Transverse colon (tissue), 4 donors: ENCODE results near the gene RHEB.

Source experiments
- EP300 ChIP-seq: sonication (generic); formaldehyde crosslinking; IDR thresholded peaks from one replicate; pipeline ENCODE4 v1.6.1; 2017; ENCODE audit warnings: antibody characterized with exemption, low read depth
- POLR2A ChIP-seq: fragments of 450-650 bp; IDR thresholded peaks from one replicate; pipeline ENCODE4 v1.6.1; 2016; ENCODE audit warnings: antibody characterized with exemption, mild to moderate bottlenecking, moderate library complexity
- POLR2AphosphoS5 ChIP-seq, 3 donors: sonication (generic); formaldehyde crosslinking; IDR thresholded peaks; one replicate each; pipeline ENCODE4 v1.6.1; 2016; ENCODE audit warnings: antibody characterized with exemption in 3 of 3
- TF ChIP-seq, protein P1 (sequence below), 5 experiments: fragments of 200-600 bp in 3 of 5; fragments of 450-650 bp in 2 of 5; sonication (generic) in 3 of 5; IDR thresholded peaks; 1 replicate in 2 of 5; 2 replicates in 3 of 5; pipeline ENCODE4 v1.5.1; 2016 to 2017; ENCODE audit warnings: antibody characterized with exemption in 5 of 5, inconsistent platforms in 3 of 5, mild to moderate bottlenecking in 2 of 5, moderate library complexity in 1 of 5

DNA sequence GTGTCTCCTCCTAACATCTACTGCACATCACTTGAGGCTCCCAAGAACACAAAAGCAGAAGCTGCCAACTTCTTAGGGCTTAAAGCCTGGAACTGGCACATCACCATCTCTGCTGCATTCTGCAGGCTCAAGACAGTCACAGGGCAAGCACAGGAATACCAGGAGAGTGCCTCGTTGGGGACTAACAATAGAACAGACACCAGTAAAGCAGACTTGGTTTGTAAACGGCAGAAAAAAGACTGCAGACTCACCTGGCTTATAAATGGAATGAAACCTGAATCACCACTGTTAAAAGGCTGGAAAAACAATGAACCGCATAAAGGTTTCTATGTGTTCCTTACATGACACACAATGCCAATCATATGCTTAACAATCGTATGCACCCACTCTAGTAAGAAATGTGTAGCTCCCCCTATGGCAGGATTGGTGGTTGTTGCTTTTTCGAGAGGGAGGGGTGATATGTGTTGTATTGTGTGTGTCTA is 12.8 kb downstream of the RHEB start:
- TF ChIP-seq, protein P1, sequence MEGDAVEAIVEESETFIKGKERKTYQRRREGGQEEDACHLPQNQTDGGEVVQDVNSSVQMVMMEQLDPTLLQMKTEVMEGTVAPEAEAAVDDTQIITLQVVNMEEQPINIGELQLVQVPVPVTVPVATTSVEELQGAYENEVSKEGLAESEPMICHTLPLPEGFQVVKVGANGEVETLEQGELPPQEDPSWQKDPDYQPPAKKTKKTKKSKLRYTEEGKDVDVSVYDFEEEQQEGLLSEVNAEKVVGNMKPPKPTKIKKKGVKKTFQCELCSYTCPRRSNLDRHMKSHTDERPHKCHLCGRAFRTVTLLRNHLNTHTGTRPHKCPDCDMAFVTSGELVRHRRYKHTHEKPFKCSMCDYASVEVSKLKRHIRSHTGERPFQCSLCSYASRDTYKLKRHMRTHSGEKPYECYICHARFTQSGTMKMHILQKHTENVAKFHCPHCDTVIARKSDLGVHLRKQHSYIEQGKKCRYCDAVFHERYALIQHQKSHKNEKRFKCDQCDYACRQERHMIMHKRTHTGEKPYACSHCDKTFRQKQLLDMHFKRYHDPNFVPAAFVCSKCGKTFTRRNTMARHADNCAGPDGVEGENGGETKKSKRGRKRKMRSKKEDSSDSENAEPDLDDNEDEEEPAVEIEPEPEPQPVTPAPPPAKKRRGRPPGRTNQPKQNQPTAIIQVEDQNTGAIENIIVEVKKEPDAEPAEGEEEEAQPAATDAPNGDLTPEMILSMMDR (IDR thresholded peaks at IDR 0.05), result no peak
- TF ChIP-seq EP300 (no peak), POLR2A (no peak), POLR2AphosphoS5 (IDR thresholded peaks at IDR 0.05) (peak in 1 of 3 donors; percentile 9)
